HG02642 (cell line): Measurements from ENCODE around the gene IL1RAPL2.

Experiments
- ATAC-seq: cut with Tn5 transposase; IDR thresholded peaks from one replicate; pipeline ENCODE4 v1.9.1; 2021; ENCODE audit warnings: mild to moderate bottlenecking; ENCODE audit not compliant: unreplicated experiment, poor library complexity

The IL1RAPL2 gene

DNA sequence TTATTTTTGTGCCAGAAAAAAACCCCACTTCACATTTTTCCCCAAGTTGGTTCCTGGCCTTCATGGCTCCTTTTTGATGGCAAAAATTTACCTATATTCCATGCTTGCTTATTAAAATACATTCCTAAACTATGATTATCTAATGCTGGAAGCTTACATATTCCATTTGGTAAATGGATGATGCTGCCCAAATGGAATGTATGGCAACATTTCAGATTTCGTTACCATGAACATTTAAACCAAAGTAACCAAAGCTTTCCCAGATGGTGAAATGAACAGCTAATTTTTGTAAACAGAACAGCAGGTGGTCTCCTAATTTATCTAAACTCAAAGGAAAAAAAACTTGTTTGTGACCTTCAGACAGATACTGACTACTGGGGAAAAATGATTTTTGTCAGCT is 765.2 kb downstream of the IL1RAPL2 start:
- no peak for ATAC-seq

DNA sequence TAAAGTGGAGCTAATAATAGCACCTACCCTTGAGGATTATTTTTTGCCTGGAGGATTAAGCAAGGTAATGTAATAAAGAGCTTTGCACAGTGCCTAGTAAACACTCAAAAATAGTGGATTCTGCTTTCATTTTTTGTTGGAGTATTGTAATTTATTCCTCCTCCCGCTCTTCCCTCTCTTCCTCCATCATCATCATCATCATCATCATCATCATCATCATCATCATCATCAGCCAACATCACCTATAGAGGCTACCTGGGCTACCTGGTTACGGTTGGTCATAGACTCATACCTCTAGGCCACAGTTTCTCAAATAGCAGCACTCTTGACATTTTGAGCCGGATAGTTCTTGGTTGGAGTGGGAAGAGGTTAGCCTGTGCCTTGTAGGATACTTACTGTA is 781.4 kb downstream of the IL1RAPL2 start:
- no peak for ATAC-seq

DNA sequence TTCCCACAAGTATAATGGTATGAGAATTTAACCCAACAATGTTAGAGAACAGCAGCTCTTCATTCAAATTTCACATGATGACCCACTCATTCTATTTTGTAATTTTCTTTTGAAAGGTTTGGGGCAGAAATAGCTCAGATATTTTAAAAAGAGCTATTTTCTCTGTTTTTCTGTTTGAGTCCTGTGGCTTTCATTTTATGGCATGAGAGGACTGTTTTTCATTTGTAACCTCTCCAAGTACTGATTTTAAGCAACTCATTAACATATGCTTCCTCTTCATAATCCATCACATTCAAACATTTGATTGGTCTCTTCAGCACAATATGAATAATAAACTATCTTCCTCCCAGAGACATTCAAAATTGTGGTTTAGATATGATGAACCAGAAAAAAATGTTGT is 783.5 kb downstream of the IL1RAPL2 start:
- no peak for ATAC-seq

DNA sequence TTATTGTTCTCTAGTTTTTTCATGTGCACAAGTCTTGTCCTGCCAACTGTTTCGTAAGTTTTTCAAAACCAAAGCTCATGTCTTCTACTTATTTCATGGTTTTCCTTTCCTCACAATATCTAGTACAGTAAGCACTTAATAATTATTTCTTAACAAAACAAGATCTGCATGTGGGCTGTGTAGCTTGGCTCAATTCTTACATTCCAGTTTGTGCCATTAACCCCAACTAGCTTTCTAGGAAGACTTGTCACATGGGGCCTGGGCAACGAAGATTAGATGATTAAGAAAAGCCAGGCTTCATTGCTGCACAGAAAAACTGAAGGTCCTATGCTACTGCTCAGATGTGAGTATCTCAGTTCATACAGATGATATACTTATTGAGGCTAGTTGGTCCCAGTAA is 809.8 kb downstream of the IL1RAPL2 start:
- no peak for ATAC-seq

DNA sequence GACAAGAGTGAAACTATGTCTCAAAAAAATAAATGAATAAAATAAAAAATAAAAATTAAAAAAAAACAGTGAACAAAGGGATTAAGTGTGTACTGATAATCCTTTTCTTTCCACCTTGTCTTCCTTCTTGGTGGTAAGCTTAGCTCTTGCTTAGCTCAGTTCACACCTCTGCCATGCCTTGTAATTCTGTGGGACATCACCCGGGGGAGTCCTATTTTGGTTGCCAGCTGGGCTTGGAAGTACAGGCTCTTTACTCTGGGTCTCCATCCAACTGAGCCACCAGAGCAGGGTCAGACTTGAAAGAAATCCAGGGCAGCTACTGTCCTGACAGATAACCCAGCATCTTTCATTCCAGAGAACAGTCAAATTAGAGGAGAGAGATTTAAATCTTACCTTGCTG is 858.7 kb downstream of the IL1RAPL2 start:
- no peak for ATAC-seq

- ATAC-seq: no peak
These were observed 885.4 kb downstream of the IL1RAPL2 start for GRCh38 chrX:105451401-105451800.

DNA sequence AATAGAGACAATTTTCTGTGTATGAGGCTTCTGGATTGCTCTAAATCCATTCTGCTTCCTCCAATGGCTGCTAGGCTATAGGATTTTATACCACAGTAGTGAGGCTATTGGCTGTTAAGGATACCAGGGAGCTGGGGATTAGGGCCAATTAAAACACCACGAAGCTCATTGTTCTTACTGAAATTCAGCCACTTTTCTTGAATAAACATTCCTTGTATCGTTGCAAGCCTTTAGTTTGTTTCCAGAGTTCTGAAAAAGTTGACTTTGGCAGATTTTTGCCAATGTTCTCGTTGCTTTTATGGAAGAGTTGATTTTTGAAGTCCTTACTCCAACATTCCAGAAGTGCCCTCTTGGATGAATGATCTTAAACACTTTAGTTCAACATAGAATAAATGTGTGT is 892.8 kb downstream of the IL1RAPL2 start:
- no peak for ATAC-seq

GRCh38 chrX:105460376-105460775 is 894.4 kb downstream of the IL1RAPL2 start:
- no peak for ATAC-seq

- no peak for ATAC-seq
These were observed 895.0 kb downstream of the IL1RAPL2 start for GRCh38 chrX:105461016-105461415.

GRCh38 chrX:105462186-105462585 is 896.2 kb downstream of the IL1RAPL2 start:
- ATAC-seq: no peak

- no peak for ATAC-seq
These were observed 897.5 kb downstream of the IL1RAPL2 start for GRCh38 chrX:105463473-105463872.

- ATAC-seq: no peak
These were observed 898.6 kb downstream of the IL1RAPL2 start for GRCh38 chrX:105464618-105465017.

GRCh38 chrX:105468741-105469140 is 902.7 kb downstream of the IL1RAPL2 start:
- ATAC-seq: no peak

DNA sequence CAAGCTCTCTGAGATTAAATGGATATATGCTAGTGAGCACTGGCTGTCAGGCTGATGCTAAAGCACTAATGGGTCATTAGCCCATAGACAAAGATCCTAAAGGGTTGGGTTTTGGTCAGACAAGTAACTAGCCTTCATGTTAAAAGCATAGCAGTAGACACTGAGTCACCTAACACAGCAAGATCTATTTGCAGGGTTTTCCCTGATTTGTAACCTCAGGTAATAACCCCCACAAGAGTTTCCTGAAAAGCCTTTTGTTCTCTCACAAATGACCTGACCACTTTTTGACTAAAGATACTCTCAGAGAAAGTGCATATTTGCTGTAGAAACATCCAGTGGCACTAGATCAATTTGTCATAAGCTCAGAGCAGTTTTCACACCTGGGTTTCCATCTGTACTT is 905.6 kb downstream of the IL1RAPL2 start:
- no peak for ATAC-seq

DNA sequence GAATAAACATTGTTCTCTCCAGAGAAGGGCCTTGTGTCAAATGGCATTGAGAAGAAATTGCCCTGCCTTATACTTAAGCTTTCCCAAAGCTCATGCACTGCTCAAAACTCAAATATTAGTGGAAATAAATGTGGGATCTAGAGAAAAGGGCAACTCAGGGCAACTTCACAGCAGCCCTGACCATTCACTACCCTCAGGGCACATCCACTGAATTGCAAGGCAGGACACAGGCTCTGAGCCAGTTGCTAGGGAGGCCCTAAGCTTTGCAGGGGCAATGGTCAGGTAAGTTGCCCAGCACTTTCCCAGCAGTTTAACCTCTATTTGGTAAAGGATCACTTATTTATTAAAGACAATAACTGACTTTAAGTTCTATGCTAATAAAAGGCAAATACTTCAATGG is 909.8 kb downstream of the IL1RAPL2 start:
- no peak for ATAC-seq

GRCh38 chrX:105477351-105477750 is 911.4 kb downstream of the IL1RAPL2 start:
- ATAC-seq: no peak

DNA sequence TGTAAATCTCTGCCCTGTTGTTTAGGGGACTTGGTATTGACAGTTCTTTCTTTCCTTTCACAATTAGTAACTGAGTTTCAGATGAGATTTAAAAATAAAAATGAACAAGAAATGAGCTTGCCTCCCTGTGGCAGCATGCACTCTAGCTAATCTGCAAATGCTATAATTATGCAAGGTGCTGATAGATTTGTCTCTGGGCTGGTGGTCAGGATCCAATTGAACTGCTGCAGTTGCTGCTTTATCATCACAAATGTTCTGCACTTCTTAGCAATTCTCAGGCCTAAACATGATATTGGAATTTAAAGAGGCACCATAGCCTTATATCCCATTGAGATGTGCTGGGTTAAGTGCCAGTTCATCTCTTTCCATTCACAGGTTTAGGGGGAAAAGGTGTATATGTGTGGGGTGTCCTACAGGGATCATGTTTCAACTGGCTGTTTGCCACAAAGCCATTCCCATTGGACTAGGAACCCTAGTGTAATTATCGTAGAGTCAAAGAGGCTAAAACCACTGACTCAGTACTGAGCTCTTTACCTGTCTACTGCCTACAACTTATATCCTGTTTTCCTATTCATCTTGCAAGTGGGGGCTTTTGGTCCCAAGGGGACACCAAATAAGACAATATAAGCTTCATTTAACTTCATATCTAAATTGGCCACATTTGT is 914.8 kb downstream of the IL1RAPL2 start:
- ATAC-seq: no peak

GRCh38 chrX:105483011-105483410 is 917.0 kb downstream of the IL1RAPL2 start:
- ATAC-seq: no peak

- ATAC-seq: no peak
These were observed 922.7 kb downstream of the IL1RAPL2 start for GRCh38 chrX:105488716-105489115.

DNA sequence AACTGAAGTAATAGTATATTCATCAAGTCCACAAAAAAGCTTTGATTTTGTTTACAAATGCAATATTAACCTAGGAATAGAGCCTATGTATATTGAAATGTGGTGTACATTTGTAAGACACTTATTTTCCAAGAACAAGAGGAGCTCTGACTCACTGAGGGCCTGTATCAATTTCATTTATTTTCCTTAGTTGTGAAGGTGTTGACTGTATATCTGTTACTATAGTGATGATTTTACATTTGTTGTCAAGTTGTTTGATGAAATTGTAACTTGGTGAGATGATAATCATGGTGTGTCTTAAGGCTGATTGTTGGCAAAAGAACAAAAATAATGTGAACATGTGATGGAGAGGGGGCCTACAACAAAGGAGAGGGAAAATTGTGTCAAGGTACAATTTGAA is 929.4 kb downstream of the IL1RAPL2 start:
- ATAC-seq: no peak

DNA sequence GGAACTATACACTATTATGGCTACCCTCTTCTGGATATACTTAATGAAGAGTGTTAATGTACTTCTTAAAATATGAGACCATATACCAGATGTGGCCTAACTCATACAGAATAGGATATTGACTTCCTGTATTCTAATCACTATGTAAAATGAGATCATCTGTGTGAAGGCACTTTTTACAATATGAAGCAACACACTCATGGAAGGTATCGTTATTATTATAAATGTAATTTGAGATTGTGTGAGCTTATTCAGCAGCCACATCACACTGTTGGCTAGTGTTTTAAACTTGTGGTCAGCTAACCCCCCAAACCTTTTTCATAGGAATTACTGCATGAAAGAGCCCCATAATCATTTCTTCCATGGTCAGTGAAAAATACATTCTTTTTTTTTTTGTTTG is 936.3 kb downstream of the IL1RAPL2 start:
- no peak for ATAC-seq

GRCh38 chrX:105515561-105515960 is 949.6 kb downstream of the IL1RAPL2 start:
- ATAC-seq: no peak

GRCh38 chrX:105526431-105526830 is 960.4 kb downstream of the IL1RAPL2 start:
- no peak for ATAC-seq
